HepG2 (cell line): ENCODE results near the gene PDLIM5. TPM values are rescaled to one million over a fixed set of nuclear protein-coding genes. Genes with fewer than 3 reads are reported as not detected.
A peak's percentile ranks its signal among the peaks of the same experiment; 100 is the strongest.

Experiments
- ATAC-seq: fragments of 200-7000 bp; cut with Tn5 transposase; 3 replicates; pipeline ENCODE4 v1.9.1; 2020; ENCODE audit warnings: mild to moderate bottlenecking, moderate library complexity
- BruUV-seq: library from RNA; stranded (reverse); fragments of 400-500 nt; replicated peaks from 2 replicates; lab custom pipeline; 2021; lab: Mats Ljungman, UMichigan
- CTCF ChIA-PET: fragments of 300-600 bp; formaldehyde crosslinking; extraction: SDS; loops from one replicate; lab custom pipeline; 2021; ENCODE audit warnings: low total read pairs, inconsistent platforms, low intra/inter-chr PET ratio; lab: Yijun Ruan, JAX
- POLR2A ChIA-PET: fragments of 350-600 bp; sonication (Branson Sonifier 250); formaldehyde crosslinking; loops from one replicate; lab custom pipeline; 2020; ENCODE audit warnings: antibody characterized with exemption, inconsistent platforms; lab: Yijun Ruan, JAX
- DNase-seq: peaks from one replicate; pipeline ENCODE4 v3.0.0-alpha.2; 2015; ENCODE audit warnings: low spot score
- FAIRE-seq: peaks from 3 replicates; lab custom pipeline; 2011; peaks lifted over from hg19 to GRCh38; lab: Jason Lieb, UNC
- H2AFZ ChIP-seq: one replicate; pipeline ENCODE4 v1.6.1; 2011; ENCODE audit warnings: low read length, inconsistent platforms
- H3K27ac ChIP-seq: fragments of 300-600 bp; 3 replicates; pipeline ENCODE4 v1.8.0; 2011; ENCODE audit warnings: mixed run types, mild to moderate bottlenecking, mixed read lengths, low read length, inconsistent platforms; ENCODE audit not compliant: insufficient read depth; ENCODE audit errors: extremely low read length
- H3K27me3 ChIP-seq, 2 experiments: fragments of 200-600 bp in 1 of 2; 2 replicates in 1 of 2; 3 replicates in 1 of 2; pipeline versions ENCODE4 v1.6.0 to v1.8.0; 2011; ENCODE audit warnings: low read length in 2 of 2, mild to moderate bottlenecking in 2 of 2, moderate library complexity in 2 of 2, inconsistent platforms in 1 of 2; ENCODE audit not compliant: insufficient read depth in 2 of 2, control insufficient read depth in 1 of 2
- H3K36me3 ChIP-seq, 2 experiments: fragments of 200-600 bp in 1 of 2; replicated peaks in 1 of 2; 2 replicates in 1 of 2; 3 replicates in 1 of 2; pipeline versions ENCODE4 v1.5.1 to v1.8.0; 2011; ENCODE audit warnings: low read length in 2 of 2, inconsistent platforms in 1 of 2; ENCODE audit not compliant: insufficient read depth in 2 of 2, control insufficient read depth in 1 of 2
- H3K4me1 ChIP-seq: 2 replicates; pipeline ENCODE4 v1.5.1; 2012; ENCODE audit warnings: low read length, inconsistent platforms; ENCODE audit not compliant: insufficient read depth
- H3K4me2 ChIP-seq: 2 replicates; pipeline ENCODE4 v1.6.0; 2011; ENCODE audit warnings: low read depth, low read length, inconsistent platforms
- H3K4me3 ChIP-seq, 3 experiments: fragments of 200-600 bp in 1 of 3; sonication (generic), shearing (Covaris generic) in 1 of 3; replicated peaks in 1 of 3; 2 replicates each; pipeline ENCODE4 v1.5.1; 2011 to 2016; ENCODE audit warnings: low read length in 3 of 3, inconsistent platforms in 2 of 3, low read depth in 2 of 3, mild to moderate bottlenecking in 2 of 3, control low read depth in 1 of 3, mixed read lengths in 1 of 3; ENCODE audit not compliant: insufficient read depth in 1 of 3
- H3K79me2 ChIP-seq: one replicate; pipeline ENCODE4 v1.6.1; 2011; ENCODE audit warnings: low read length, inconsistent platforms; ENCODE audit not compliant: insufficient read depth
- H3K9ac ChIP-seq: 2 replicates; pipeline ENCODE4 v1.6.0; 2011; ENCODE audit warnings: mild to moderate bottlenecking, low read depth, low read length, inconsistent platforms; ENCODE audit not compliant: insufficient read depth
- H3K9me3 ChIP-seq: 2 replicates; pipeline ENCODE4 v1.5.1; 2012; ENCODE audit warnings: mild to moderate bottlenecking, low read length
- H4K20me1 ChIP-seq: 2 replicates; pipeline ENCODE4 v1.6.0; 2011; ENCODE audit warnings: inconsistent platforms, mild to moderate bottlenecking, low read length, moderate library complexity; ENCODE audit not compliant: insufficient read depth
- GATAD2A ChIP-seq: IDR thresholded peaks from 2 replicates; pipeline ENCODE4 v1.6.1; 2016
- HOXA7 ChIP-seq: sonication (generic); formaldehyde crosslinking; IDR thresholded peaks from 2 replicates; pipeline ENCODE4 v1.8.1; 2022; ENCODE audit warnings: mild to moderate bottlenecking, missing genetic modification reagents, moderate library complexity
- MEIS1 ChIP-seq: sonication (generic); formaldehyde crosslinking; IDR thresholded peaks from 2 replicates; pipeline ENCODE4 v1.9.0; 2021; ENCODE audit warnings: mild to moderate bottlenecking, missing genetic modification reagents, moderate library complexity, borderline replicate concordance
- NR2F1 ChIP-seq, 2 experiments: fragments of 450-650 bp in 1 of 2; formaldehyde crosslinking in 1 of 2; IDR thresholded peaks; 2 replicates each; pipeline versions ENCODE4 v1.5.0 to v1.6.1; 2016 to 2020; ENCODE audit warnings: mild to moderate bottlenecking in 1 of 2, missing compliant biosample characterization in 1 of 2, missing genetic modification reagents in 1 of 2, moderate library complexity in 1 of 2
- PAF1 ChIP-seq: IDR thresholded peaks from 2 replicates; pipeline ENCODE4 v1.6.1; 2016; ENCODE audit warnings: missing genetic modification reagents, missing compliant biosample characterization
- POLR2A ChIP-seq, 2 experiments: IDR thresholded peaks; 2 replicates each; pipeline ENCODE4 v1.6.1; 2011; ENCODE audit warnings: low read depth in 2 of 2, low read length in 2 of 2, mild to moderate bottlenecking in 1 of 2, moderate library complexity in 1 of 2; ENCODE audit not compliant: insufficient read depth in 1 of 2
- RBAK ChIP-seq: sonication (generic); formaldehyde crosslinking; IDR thresholded peaks from 2 replicates; pipeline ENCODE4 v1.5.1; 2020; ENCODE audit warnings: mild to moderate bottlenecking, missing genetic modification reagents
- TOPORS ChIP-seq: sonication (generic); formaldehyde crosslinking; IDR thresholded peaks from 2 replicates; pipeline ENCODE4 v1.8.0; 2023; ENCODE audit warnings: mild to moderate bottlenecking, missing genetic modification reagents
- ZFP41 ChIP-seq: sonication (generic); formaldehyde crosslinking; IDR thresholded peaks from 2 replicates; pipeline ENCODE4 v1.4.0; 2020; ENCODE audit warnings: mild to moderate bottlenecking, missing genetic modification reagents, borderline replicate concordance
- ZFYVE20 ChIP-seq: sonication (generic); formaldehyde crosslinking; IDR thresholded peaks from 2 replicates; pipeline ENCODE4 v1.8.0; 2023; ENCODE audit warnings: low read depth, mild to moderate bottlenecking, moderate library complexity, missing genetic modification reagents, borderline replicate concordance
- ZMYM4 ChIP-seq: sonication (generic); formaldehyde crosslinking; IDR thresholded peaks from 2 replicates; pipeline ENCODE4 v1.8.1; 2023; ENCODE audit warnings: mild to moderate bottlenecking, missing genetic modification reagents
- ZNF354B ChIP-seq: sonication (generic); formaldehyde crosslinking; IDR thresholded peaks from 2 replicates; pipeline ENCODE4 v1.8.0; 2022; ENCODE audit warnings: mild to moderate bottlenecking, missing genetic modification reagents
- ZNF501 ChIP-seq: sonication (generic); formaldehyde crosslinking; IDR thresholded peaks from 2 replicates; pipeline ENCODE4 v1.5.1; 2020; ENCODE audit warnings: mild to moderate bottlenecking, moderate library complexity, missing genetic modification reagents
- ZNF546 ChIP-seq: sonication (generic); formaldehyde crosslinking; conservative IDR thresholded peaks from 2 replicates; pipeline ENCODE4 v1.8.1; 2023; ENCODE audit warnings: mild to moderate bottlenecking, missing genetic modification reagents
- ZNF619 ChIP-seq: sonication (generic); formaldehyde crosslinking; IDR thresholded peaks from 2 replicates; pipeline ENCODE4 v1.4.0; 2020; ENCODE audit warnings: mild to moderate bottlenecking, missing genetic modification reagents
- WGBS: methylation state at CpG from one replicate; pipeline ENCODE4 v1.1.6; 2017; ENCODE audit warnings: low lambda C conversion rate; 5-methylcytosine and 5-hydroxymethylcytosine counted together
- in situ Hi-C: cut with HindIII; loops from 2 replicates; pipeline ENCODE4 v1.10.0; 2017; ENCODE audit warnings: low pct_unique_long_range_greater_than_20kb; ENCODE audit not compliant: extremely low pct_ligation_motif_present
- intact Hi-C: fragments of 100-400 bp; cut with micrococcal nuclease; formaldehyde crosslinking; loops from one replicate; pipeline ENCODE4 v1.10.0; 2022; ENCODE audit not compliant: unreplicated experiment
- polyA plus RNA-seq, 8 experiments: library from polyadenylated mRNA; depleted of rRNA in 3 of 8; stranded (reverse) in 7 of 8; unstranded in 1 of 8; fragments of >200 nt; fragmentation: Illumina TruSeq in 4 of 8; extraction: Trizol in 4 of 8; gene quantifications; 2 replicates each; pipeline versions ENCODE4 v1.2.1 to v1.2.3, GENCODE V29; 2011 to 2016; ENCODE audit warnings: low read depth in 4 of 8, missing spikeins in 1 of 8, mixed read lengths in 1 of 8; ENCODE audit not compliant: insufficient read depth in 1 of 8
- total RNA-seq, 5 experiments: library from RNA; depleted of rRNA; stranded (reverse); fragments of >200 nt; fragmentation: Illumina TruSeq; extraction: Trizol; gene quantifications; 2 replicates each; pipeline ENCODE4 v1.2.3, GENCODE V29; 2016; ENCODE audit warnings: low read depth in 1 of 5
- TF ChIP-seq, protein P1 (sequence below): sonication (generic); formaldehyde crosslinking; IDR thresholded peaks from 2 replicates; pipeline ENCODE4 v1.8.0; 2022; ENCODE audit warnings: mild to moderate bottlenecking, missing genetic modification reagents, borderline replicate concordance
- TF ChIP-seq, protein P2 (sequence below): sonication (generic); formaldehyde crosslinking; conservative IDR thresholded peaks from 2 replicates; pipeline ENCODE4 v1.8.1; 2023; ENCODE audit warnings: missing genetic modification reagents

PDLIM5 gene
- total and polyA plus RNA-seq, 2 of the 13 experiments (the other 11 are each of a cell fraction or from before 2014, with no cell fraction given), result 52.8 to 119 TPM

DNA sequence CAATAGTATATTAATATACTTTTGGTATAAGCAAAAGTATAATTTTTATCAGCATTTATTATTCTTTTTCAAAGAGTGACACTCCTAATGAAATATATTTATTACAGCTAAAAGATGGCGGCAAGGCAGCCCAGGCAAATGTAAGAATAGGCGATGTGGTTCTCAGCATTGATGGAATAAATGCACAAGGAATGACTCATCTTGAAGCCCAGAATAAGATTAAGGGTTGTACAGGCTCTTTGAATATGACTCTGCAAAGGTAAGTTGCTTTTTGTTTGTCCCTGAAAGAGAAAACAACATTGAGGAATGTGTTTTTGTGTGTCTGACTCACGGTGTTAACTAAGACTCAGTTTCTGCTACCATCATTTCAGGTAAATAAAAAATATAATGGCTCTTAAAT, 71.9 kb downstream of the PDLIM5 start:
- Histone ChIP-seq H4K20me1 (0 out of 2 replicates have a peak, but pooled peaks cover under 1% of the 10 kb centered on the region), H3K4me2 (no peak overlapping the region), H3K4me1 (peaks cover 16% of the 10 kb centered on the region; the same call in 1 of the 2 replicates), H3K79me2 (peaks cover 15% of the 10 kb centered on the region), H3K9me3 (no peaks in the 10 kb centered on the region), H2AFZ (no peak overlapping the region), H3K4me3 (no peak overlapping the region), H3K27me3 (no peaks in the 10 kb centered on the region), H3K27ac (no peak overlapping the region), H3K9ac (no peak overlapping the region), H3K36me3 (peaks cover 6 to 18% of the 10 kb centered on the region in 2 experiments)
- in situ Hi-C loops, result no loop called here
- ChIA-PET POLR2A (no interaction called here), CTCF (no interaction called here)
- intact Hi-C loops, result no loop called here
- no TSS peak for BruUV-seq
- WGBS, result 96% methylated on average over 3 of the region's 3 CpGs
- no peak for FAIRE-seq
- DNase-seq, result no peak
- TF ChIP-seq TOPORS, result no peak
- no peak for ATAC-seq

DNA sequence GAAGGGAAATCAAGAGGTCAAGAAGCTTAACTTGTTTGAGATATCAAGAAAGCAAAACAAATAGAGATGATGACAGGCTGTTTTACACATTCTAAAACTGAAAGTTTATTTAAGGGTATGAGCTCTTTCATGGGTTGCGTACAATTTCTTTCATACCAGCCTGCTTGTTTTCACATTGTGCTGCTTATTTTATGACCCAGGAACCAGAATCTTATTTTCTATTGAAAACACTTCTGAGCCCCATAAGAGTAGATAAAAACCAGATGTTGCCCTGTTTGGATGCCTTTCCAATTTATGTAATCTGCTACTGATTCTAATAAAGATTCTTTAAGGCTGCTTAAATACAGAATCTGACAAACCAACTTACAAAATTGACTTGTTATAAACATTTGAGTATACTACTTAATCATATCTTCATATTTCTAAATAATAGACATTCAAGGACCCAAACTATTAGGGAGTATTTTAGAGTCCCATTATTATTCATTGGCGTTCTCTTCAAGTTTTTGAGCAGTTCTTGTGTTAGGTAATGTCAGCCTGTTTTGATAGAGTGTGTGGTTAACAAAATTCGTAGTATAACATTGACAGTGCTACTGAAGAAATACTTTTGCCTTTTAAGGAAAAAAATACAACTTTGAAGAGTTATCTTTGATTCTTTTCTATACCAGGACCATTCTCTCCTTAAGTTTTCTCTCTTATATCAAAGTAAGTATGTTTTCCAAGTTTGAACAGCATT, 74.4 kb downstream of the PDLIM5 start:
- peaks cover 10% of the 10 kb centered on the region for H3K79me2 ChIP-seq
- H3K27ac ChIP-seq, result no peak overlapping the region
- CTCF ChIA-PET, result no interaction called here
- intact Hi-C loops, result no loop called here
- H3K4me1 ChIP-seq, result peaks cover 16% of the 10 kb centered on the region; the same call in 1 of the 2 replicates
- DNase-seq, result no peak
- ATAC-seq, result no peak
- H4K20me1 ChIP-seq, result 0 out of 2 replicates have a peak, but pooled peaks cover 5% of the 10 kb centered on the region
- H3K9me3 ChIP-seq, result no peaks in the 10 kb centered on the region
- in situ Hi-C loops, result no loop called here
- no peak overlapping the region for H3K4me3 ChIP-seq
- H3K4me2 ChIP-seq, result no peak overlapping the region
- BruUV-seq, result TSS peak; percentile 17
- H3K9ac ChIP-seq, result no peak overlapping the region
- WGBS, result 94% methylated on average over 3 of the region's 3 CpGs
- POLR2A ChIA-PET, result no interaction called here
- peaks cover 6 to 23% of the 10 kb centered on the region in 2 experiments; a peak in 4 of 5 replicates for H3K36me3 ChIP-seq
- no peaks in the 10 kb centered on the region for H3K27me3 ChIP-seq
- no peak overlapping the region for H2AFZ ChIP-seq
- FAIRE-seq, result no peak
- TF ChIP-seq PAF1 (CRISPR knock-in tag) (no peak), ZFP41 (CRISPR knock-in tag) (no peak), NR2F1 (CRISPR knock-in tag; IDR thresholded peaks at IDR 0.05) (no peak), GATAD2A (CRISPR knock-in tag) (no peak), MEIS1 (CRISPR knock-in tag) (no peak), POLR2A (IDR thresholded peaks at IDR 0.05; ENCODE audit: insufficient read depth in 1 of 2, low read depth in 2 of 2, low read length in 2 of 2) (no peak), ZFYVE20 (CRISPR knock-in tag) (no peak), ZNF619 (CRISPR knock-in tag) (no peak), HOXA7 (no peak), ZNF546 (CRISPR knock-in tag) (no peak), ZMYM4 (CRISPR knock-in tag) (no peak), ZNF354B (CRISPR knock-in tag) (no peak), RBAK (no peak), ZNF501 (CRISPR knock-in tag) (no peak)
- TF ChIP-seq, protein P1, sequence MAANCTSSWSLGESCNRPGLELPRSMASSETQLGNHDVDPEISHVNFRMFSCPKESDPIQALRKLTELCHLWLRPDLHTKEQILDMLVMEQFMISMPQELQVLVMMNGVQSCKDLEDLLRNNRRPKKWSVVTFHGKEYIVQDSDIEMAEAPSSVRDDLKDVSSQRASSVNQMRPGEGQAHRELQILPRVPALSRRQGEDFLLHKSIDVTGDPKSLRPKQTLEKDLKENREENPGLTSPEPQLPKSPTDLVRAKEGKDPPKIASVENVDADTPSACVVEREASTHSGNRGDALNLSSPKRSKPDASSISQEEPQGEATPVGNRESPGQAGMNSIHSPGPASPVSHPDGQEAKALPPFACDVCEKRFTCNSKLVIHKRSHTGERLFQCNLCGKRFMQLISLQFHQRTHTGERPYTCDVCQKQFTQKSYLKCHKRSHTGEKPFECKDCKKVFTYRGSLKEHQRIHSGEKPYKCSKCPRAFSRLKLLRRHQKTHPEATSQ (CRISPR knock-in tag), result no peak
- TF ChIP-seq, protein P2, sequence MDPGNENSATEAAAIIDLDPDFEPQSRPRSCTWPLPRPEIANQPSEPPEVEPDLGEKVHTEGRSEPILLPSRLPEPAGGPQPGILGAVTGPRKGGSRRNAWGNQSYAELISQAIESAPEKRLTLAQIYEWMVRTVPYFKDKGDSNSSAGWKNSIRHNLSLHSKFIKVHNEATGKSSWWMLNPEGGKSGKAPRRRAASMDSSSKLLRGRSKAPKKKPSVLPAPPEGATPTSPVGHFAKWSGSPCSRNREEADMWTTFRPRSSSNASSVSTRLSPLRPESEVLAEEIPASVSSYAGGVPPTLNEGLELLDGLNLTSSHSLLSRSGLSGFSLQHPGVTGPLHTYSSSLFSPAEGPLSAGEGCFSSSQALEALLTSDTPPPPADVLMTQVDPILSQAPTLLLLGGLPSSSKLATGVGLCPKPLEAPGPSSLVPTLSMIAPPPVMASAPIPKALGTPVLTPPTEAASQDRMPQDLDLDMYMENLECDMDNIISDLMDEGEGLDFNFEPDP (CRISPR knock-in tag), result no peak
